Measurements from ENCODE around the gene CST8.

DNA sequence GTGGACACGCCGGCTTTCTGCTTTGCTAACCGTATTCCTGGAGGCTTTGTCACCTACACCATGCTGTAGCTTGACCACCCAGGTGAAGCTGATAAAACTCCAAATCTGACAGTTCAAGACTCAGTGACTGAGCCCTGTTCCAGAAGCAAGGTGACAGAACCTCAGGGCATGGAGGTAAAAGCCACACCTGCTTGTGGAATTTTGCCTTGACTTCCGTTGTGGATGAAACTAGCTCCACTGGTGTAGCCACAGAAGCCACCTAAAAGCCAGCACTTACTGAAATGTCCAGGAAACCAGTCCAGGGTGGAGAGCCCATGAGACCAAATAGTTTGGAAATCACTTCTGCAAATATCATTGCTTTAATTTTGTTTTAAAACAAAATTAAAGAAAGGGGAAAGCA lies 11.0 kb downstream of the CST8 start:
- TF ChIP-seq CSDC2 (CRISPR knock-in tag; IDR thresholded peaks at IDR 0.05): no peak
- no peak for TF ChIP-seq ZNF8 (CRISPR knock-in tag; IDR thresholded peaks at IDR 0.05)
- TF ChIP-seq, protein P1, sequence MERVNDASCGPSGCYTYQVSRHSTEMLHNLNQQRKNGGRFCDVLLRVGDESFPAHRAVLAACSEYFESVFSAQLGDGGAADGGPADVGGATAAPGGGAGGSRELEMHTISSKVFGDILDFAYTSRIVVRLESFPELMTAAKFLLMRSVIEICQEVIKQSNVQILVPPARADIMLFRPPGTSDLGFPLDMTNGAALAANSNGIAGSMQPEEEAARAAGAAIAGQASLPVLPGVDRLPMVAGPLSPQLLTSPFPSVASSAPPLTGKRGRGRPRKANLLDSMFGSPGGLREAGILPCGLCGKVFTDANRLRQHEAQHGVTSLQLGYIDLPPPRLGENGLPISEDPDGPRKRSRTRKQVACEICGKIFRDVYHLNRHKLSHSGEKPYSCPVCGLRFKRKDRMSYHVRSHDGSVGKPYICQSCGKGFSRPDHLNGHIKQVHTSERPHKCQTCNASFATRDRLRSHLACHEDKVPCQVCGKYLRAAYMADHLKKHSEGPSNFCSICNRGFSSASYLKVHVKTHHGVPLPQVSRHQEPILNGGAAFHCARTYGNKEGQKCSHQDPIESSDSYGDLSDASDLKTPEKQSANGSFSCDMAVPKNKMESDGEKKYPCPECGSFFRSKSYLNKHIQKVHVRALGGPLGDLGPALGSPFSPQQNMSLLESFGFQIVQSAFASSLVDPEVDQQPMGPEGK (CRISPR knock-in tag; IDR thresholded peaks at IDR 0.05; ENCODE audit: borderline replicate concordance): no peak
- no peak for TF ChIP-seq ZFP30 (CRISPR knock-in tag; IDR thresholded peaks at IDR 0.05)
- no peak for TF ChIP-seq ZC3H10 (CRISPR knock-in tag; IDR thresholded peaks at IDR 0.05)
- TF ChIP-seq TCF4 (CRISPR knock-in tag; IDR thresholded peaks at IDR 0.05; ENCODE audit: borderline replicate concordance): no peak
- no peak for TF ChIP-seq ZFP3 (CRISPR knock-in tag; IDR thresholded peaks at IDR 0.05)
- no peak for TF ChIP-seq PPARA (CRISPR knock-in tag; IDR thresholded peaks at IDR 0.05; ENCODE audit: borderline replicate concordance)
- no peak for TF ChIP-seq ZNF565 (CRISPR knock-in tag; conservative IDR thresholded peaks at IDR 0.05; ENCODE audit: low read depth)
- TF ChIP-seq ZNF70 (CRISPR knock-in tag; IDR thresholded peaks at IDR 0.05): no peak
- TF ChIP-seq SNAI2 (CRISPR knock-in tag; IDR thresholded peaks at IDR 0.05): no peak

Data from SK-N-SH treated with all-trans-retinoic acid at 6 μM for 48 hours (cell line).